ENCODE measurements around the gene PTPA.

- TF ChIP-seq GATA3 (IDR thresholded peaks at IDR 0.05; ENCODE audit: low read depth, low read length) (no peak), GATA2 (IDR thresholded peaks at IDR 0.05; ENCODE audit: low read depth, low read length) (no peak)
Measured at GRCh38 chr9:129105857-129106694, 5.1 kb upstream of the PTPA start.
